ENCODE results near the gene KCNH4. TPM values are rescaled to one million over a fixed set of nuclear protein-coding genes. Genes with fewer than 3 reads are reported as not detected.

KCNH4 gene
- polyA plus RNA-seq, 1 donor (not counting 4 experiments of a cell fraction or from before 2014, with no cell fraction given) = not detected

GRCh38 chr17:42197564-42198156 is 16.7 kb upstream of the KCNH4 start:
- Histone ChIP-seq H3K4me2 (ENCODE audit: control insufficient read depth, extremely low read depth, insufficient read depth, low read depth, low read length) (no peak overlapping the region), H3K79me2 (ENCODE audit: control insufficient read depth, insufficient read depth, low read length) (no peaks in the 10 kb centered on the region), H3K9ac (ENCODE audit: control insufficient read depth, extremely low read depth, insufficient read depth, low read length) (no peak overlapping the region), H3K4me1 (ENCODE audit: control insufficient read depth, extremely low read depth, insufficient read depth, low read length) (no peaks in the 10 kb centered on the region), H3K4me3 (ENCODE audit: control insufficient read depth in 2 of 3, extremely low read depth in 1 of 3, insufficient read depth in 2 of 3, low read depth in 1 of 3, low read length in 3 of 3) (no peak overlapping the region), H3K27me3 (ENCODE audit: control insufficient read depth, extremely low read depth, insufficient read depth, low read length) (no peaks in the 10 kb centered on the region), H3K9me3 (ENCODE audit: control insufficient read depth, low read depth, low read length) (no peaks in the 10 kb centered on the region), H3K36me3 (ENCODE audit: control insufficient read depth in 2 of 2, extremely low read depth in 1 of 2, insufficient read depth in 2 of 2, low read length in 2 of 2) (peaks cover 0 to 1% of the 10 kb centered on the region in 2 experiments), H4K20me1 (ENCODE audit: control insufficient read depth, extremely low read depth, insufficient read depth, low read length) (no peaks in the 10 kb centered on the region), H2AFZ (ENCODE audit: control insufficient read depth, low read length) (no peak overlapping the region), H3K9me1 (ENCODE audit: control insufficient read depth, extremely low read depth, insufficient read depth, low read length) (no peaks in the 10 kb centered on the region), H3K27ac (ENCODE audit: control insufficient read depth, insufficient read depth, low read length) (no peak overlapping the region)
- TF ChIP-seq EZH2 (IDR thresholded peaks at IDR 0.05; ENCODE audit: low read length) (no peak), CTCF (optimal IDR thresholded peaks at IDR 0.05 in 1 of 3, IDR thresholded peaks at IDR 0.05 in 1 of 3, conservative IDR thresholded peaks at IDR 0.05 in 1 of 3; ENCODE audit: extremely low read depth in 1 of 3, insufficient read depth in 2 of 3, low read length in 3 of 3) (no peak)
- DNase-seq (ENCODE audit: low read depth, low spot score) = no peak
- no peak for FAIRE-seq
- dilution Hi-C loops (cut with MboI; ENCODE audit: extremely low pct_ligation_motif_present, low sequenced_read_pairs) = no loop called here

- Histone ChIP-seq H3K4me1 (ENCODE audit: control insufficient read depth, extremely low read depth, insufficient read depth, low read length) (no peaks in the 10 kb centered on the region), H3K79me2 (ENCODE audit: control insufficient read depth, insufficient read depth, low read length) (no peaks in the 10 kb centered on the region), H3K9ac (ENCODE audit: control insufficient read depth, extremely low read depth, insufficient read depth, low read length) (peak within 1 kb of the TSS; percentile 67), H3K4me3 (ENCODE audit: control insufficient read depth in 2 of 3, extremely low read depth in 1 of 3, insufficient read depth in 2 of 3, low read depth in 1 of 3, low read length in 3 of 3) (peak within 1 kb of the TSS; percentile 43 to 77 (median 50)), H2AFZ (ENCODE audit: control insufficient read depth, low read length) (peak within 1 kb of the TSS; percentile 93), H3K4me2 (ENCODE audit: control insufficient read depth, extremely low read depth, insufficient read depth, low read depth, low read length) (peak within 1 kb of the TSS; percentile 70), H3K9me3 (ENCODE audit: control insufficient read depth, low read depth, low read length) (no peaks in the 10 kb centered on the region), H3K9me1 (ENCODE audit: control insufficient read depth, extremely low read depth, insufficient read depth, low read length) (no peaks in the 10 kb centered on the region), H4K20me1 (ENCODE audit: control insufficient read depth, extremely low read depth, insufficient read depth, low read length) (no peaks in the 10 kb centered on the region), H3K36me3 (ENCODE audit: control insufficient read depth in 2 of 2, extremely low read depth in 1 of 2, insufficient read depth in 2 of 2, low read length in 2 of 2) (peaks cover 0 to 1% of the 10 kb centered on the region in 2 experiments), H3K27me3 (ENCODE audit: control insufficient read depth, extremely low read depth, insufficient read depth, low read length) (no peaks in the 10 kb centered on the region), H3K27ac (ENCODE audit: control insufficient read depth, insufficient read depth, low read length) (peak within 1 kb of the TSS; percentile 36)
- DNase-seq (ENCODE audit: low read depth, low spot score) = no peak
- TF ChIP-seq CTCF (optimal IDR thresholded peaks at IDR 0.05 in 1 of 3, IDR thresholded peaks at IDR 0.05 in 1 of 3, conservative IDR thresholded peaks at IDR 0.05 in 1 of 3; ENCODE audit: extremely low read depth in 1 of 3, insufficient read depth in 2 of 3, low read length in 3 of 3) = no peak
- no peak for TF ChIP-seq EZH2 (IDR thresholded peaks at IDR 0.05; ENCODE audit: low read length)
- dilution Hi-C loops (cut with MboI; ENCODE audit: extremely low pct_ligation_motif_present, low sequenced_read_pairs) = no loop called here
- peak; percentile 23 for FAIRE-seq
Measured at GRCh38 chr17:42193969-42194899, 13.3 kb upstream of the KCNH4 start, which contains the start of gene GHDC. TSS of gene GHDC (minus strand) at chr17:42194494. CDS start at chr17:42193581, 913 bp downstream.
